ENCODE data around the gene AMPH.

Gene AMPH

GRCh38 chr7:38628630-38629385 is 2.4 kb downstream of the AMPH start:
- DNase-seq (ENCODE audit: low read depth), result peak; percentile 80
- no peak overlapping the region for H3K4me3 ChIP-seq (ENCODE audit: low read length)
- no peak for TF ChIP-seq CTCF (conservative IDR thresholded peaks at IDR 0.05; ENCODE audit: low read length)

GRCh38 chr7:38625866-38626265 is 5.3 kb downstream of the AMPH start:
- no peak overlapping the region for H3K4me3 ChIP-seq (ENCODE audit: low read length)
- no peak for DNase-seq (ENCODE audit: low read depth)
- no peak for TF ChIP-seq CTCF (conservative IDR thresholded peaks at IDR 0.05; ENCODE audit: low read length)

DNA sequence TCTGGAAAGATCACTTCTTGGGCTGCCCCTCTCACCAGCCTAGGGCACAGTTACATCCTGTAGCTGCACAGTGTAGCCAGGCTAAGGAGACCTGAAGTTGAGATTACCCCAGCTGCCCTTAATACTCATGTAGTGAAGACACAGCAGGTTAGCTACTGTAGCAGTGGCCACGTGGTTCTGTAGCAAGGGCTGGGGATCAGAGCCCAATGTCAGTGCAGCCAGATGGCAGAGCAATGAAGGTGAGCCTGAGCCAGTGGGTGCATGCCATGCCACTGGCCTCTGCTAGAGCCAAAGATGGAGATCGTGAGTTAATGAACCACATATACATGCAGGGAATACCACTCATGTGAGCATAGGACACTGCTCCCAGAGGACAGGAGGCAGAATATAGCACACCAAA is 15.5 kb downstream of the AMPH start:
- no peak for TF ChIP-seq CTCF (conservative IDR thresholded peaks at IDR 0.05; ENCODE audit: low read length)
- H3K4me3 ChIP-seq (ENCODE audit: low read length), result no peak overlapping the region
- DNase-seq (ENCODE audit: low read depth), result no peak

DNA sequence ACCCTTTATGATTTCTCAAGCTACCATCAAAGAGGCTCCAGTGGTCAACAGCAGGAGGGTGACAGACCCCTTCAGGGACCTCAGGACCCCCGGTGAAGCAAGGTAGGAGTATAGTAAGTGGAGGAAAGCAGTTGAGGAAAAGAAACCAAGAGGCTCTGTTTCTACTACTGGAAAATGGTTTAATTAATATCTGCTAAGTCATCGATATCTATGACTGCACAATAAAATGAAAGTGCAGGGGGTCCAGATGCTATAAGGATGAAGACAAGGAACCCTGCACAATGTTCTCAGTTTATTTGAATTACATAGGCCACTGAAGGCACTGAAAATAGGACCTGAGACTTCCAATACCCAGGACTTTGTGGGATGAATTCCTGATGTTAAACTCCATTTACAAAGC is 23.7 kb downstream of the AMPH start:
- no peak for DNase-seq (ENCODE audit: low read depth)
- no peak for TF ChIP-seq CTCF (conservative IDR thresholded peaks at IDR 0.05; ENCODE audit: low read length)
- H3K4me3 ChIP-seq (ENCODE audit: low read length), result no peak overlapping the region

- no peak for TF ChIP-seq CTCF (conservative IDR thresholded peaks at IDR 0.05; ENCODE audit: low read length)
- no peak for DNase-seq (ENCODE audit: low read depth)
- no peak overlapping the region for H3K4me3 ChIP-seq (ENCODE audit: low read length)
These were observed 30.4 kb downstream of the AMPH start for GRCh38 chr7:38600741-38601140.

DNA sequence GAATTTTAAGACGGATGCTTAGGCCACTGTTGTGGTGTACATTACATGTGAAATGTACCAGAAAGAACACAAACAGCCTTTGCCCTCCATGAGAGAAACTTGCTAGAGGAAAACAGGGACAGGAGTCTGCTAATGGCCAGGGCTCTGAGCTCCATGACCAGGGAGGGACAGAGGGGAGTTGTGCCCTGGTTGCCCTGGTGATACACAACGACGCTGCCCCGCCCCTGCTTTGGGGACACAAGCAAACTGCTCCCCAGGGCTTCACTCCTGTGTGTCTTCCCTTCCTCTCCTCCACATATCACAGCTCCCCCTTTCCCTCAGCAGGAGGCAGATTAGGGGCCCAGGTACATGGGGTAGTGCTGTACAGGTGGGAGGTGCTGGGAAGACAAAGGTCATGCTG is 36.2 kb downstream of the AMPH start:
- H3K4me3 ChIP-seq (ENCODE audit: low read length), result no peak overlapping the region
- TF ChIP-seq CTCF (conservative IDR thresholded peaks at IDR 0.05; ENCODE audit: low read length), result no peak
- no peak for DNase-seq (ENCODE audit: low read depth)

DNA sequence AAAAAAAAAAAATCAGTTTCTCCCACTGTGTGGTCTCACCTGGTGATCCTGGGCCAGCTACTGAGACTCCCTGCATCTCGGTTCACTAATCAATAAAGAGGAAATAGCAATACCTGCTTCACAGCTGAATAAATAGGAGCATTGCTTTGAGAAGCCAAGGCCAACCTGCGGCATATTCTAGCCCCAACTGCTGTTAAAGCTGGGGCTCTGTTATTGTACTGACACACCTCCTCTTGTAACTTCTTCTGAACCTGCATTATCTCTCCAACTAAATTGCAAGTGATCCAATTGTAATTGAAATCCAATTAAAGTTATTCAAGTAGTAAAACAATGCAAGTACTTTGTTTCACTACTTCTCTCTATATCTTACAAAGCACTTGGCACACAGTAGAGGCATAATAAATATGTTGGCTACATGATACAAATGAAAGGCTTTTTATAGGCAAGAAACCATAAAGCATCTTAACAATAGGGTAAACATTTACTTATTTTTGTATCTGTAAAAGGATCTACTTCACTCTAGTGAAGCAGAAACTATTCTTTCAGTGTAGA is 38.4 kb downstream of the AMPH start:
- no peak for DNase-seq (ENCODE audit: low read depth)

More for the DNA sequence above, 38.4 kb downstream of the AMPH start:
- TF ChIP-seq CTCF (conservative IDR thresholded peaks at IDR 0.05; ENCODE audit: low read length), result no peak
- no peak overlapping the region for H3K4me3 ChIP-seq (ENCODE audit: low read length)

Data from AG10803 (cell line).